Endothelial cell of umbilical vein (primary cell): ENCODE measurements around the gene ACCSL. TPM values are rescaled to one million over a fixed set of nuclear protein-coding genes. Genes with fewer than 3 reads are reported as not detected.

Experiments used
- BruUV-seq: library from RNA; stranded (reverse); fragments of 400-500 nt; replicated peaks from 2 replicates; lab custom pipeline; 2021; lab: Mats Ljungman, UMichigan
- CTCF ChIA-PET: fragments of 300-600, 350-600 bp; sonication (Branson Sonifier 250); formaldehyde crosslinking; loops from one replicate; lab custom pipeline; 2021; ENCODE audit warnings: antibody characterized with exemption, inconsistent platforms; lab: Charles Lee
- POLR2A ChIA-PET: fragments of 300-600, 350-600 bp; sonication (Branson Sonifier 250); formaldehyde crosslinking; loops from one replicate; lab custom pipeline; 2021; ENCODE audit warnings: antibody characterized with exemption, inconsistent platforms; lab: Charles Lee
- DNase-seq: peaks from one replicate; pipeline ENCODE4 v3.0.0-alpha.2; 2011; ENCODE audit warnings: low read depth, low spot score
- FAIRE-seq: peaks from 2 replicates; lab custom pipeline; 2011; peaks lifted over from hg19 to GRCh38; lab: Jason Lieb, UNC
- H2AFZ ChIP-seq: 2 replicates; pipeline ENCODE4 v1.6.0; 2012; ENCODE audit warnings: low read depth, low read length, control low read depth, inconsistent platforms
- H3K27ac ChIP-seq: 2 replicates; pipeline ENCODE4 v1.5.1; 2011; ENCODE audit warnings: low read depth, mild to moderate bottlenecking, control low read depth, low read length, moderate library complexity; ENCODE audit not compliant: insufficient read depth
- H3K27me3 ChIP-seq, 2 experiments: 2 replicates each; pipeline versions ENCODE4 v1.6.0 to v1.6.1; 2011; ENCODE audit warnings: low read length in 2 of 2, mixed read lengths in 1 of 2; ENCODE audit not compliant: control insufficient read depth in 2 of 2, insufficient read depth in 2 of 2
- H3K36me3 ChIP-seq, 2 experiments: 2 replicates in 1 of 2; 3 replicates in 1 of 2; pipeline ENCODE4 v1.5.1; 2011; ENCODE audit warnings: low read length in 2 of 2, mild to moderate bottlenecking in 1 of 2, moderate library complexity in 1 of 2; ENCODE audit not compliant: control insufficient read depth in 2 of 2, insufficient read depth in 2 of 2; ENCODE audit errors: extremely low read depth in 1 of 2
- H3K4me1 ChIP-seq: 3 replicates; pipeline ENCODE4 v1.5.1; 2011; ENCODE audit warnings: mild to moderate bottlenecking, low read length; ENCODE audit not compliant: control insufficient read depth, insufficient read depth; ENCODE audit errors: extremely low read depth
- H3K4me2 ChIP-seq: 2 replicates; pipeline ENCODE4 v1.6.1; 2011; ENCODE audit warnings: low read length, control low read depth, mixed read lengths; ENCODE audit not compliant: insufficient read depth
- H3K4me3 ChIP-seq, 3 experiments: fragments of 200-600 bp in 1 of 3; sonication (generic), shearing (Covaris generic) in 1 of 3; replicated peaks in 1 of 3; 2 replicates each; pipeline ENCODE4 v1.5.1; 2011 to 2016; ENCODE audit warnings: control low read depth in 3 of 3, low read length in 3 of 3, mild to moderate bottlenecking in 2 of 3, inconsistent platforms in 1 of 3, low read depth in 1 of 3, moderate library complexity in 1 of 3; ENCODE audit not compliant: insufficient read depth in 1 of 3
- H3K79me2 ChIP-seq: 2 replicates; pipeline ENCODE4 v1.6.0; 2012; ENCODE audit warnings: low read length, inconsistent platforms; ENCODE audit not compliant: control insufficient read depth, insufficient read depth
- H3K9ac ChIP-seq: replicated peaks from 2 replicates; pipeline ENCODE3; 2011; ENCODE audit warnings: low read length, control low read depth; ENCODE audit not compliant: insufficient read depth; ENCODE audit errors: extremely low read depth
- H3K9me1 ChIP-seq: replicated peaks from 3 replicates; pipeline ENCODE4 v1.6.0; 2011; ENCODE audit warnings: mild to moderate bottlenecking, low read length; ENCODE audit not compliant: control insufficient read depth, insufficient read depth; ENCODE audit errors: extremely low read depth
- H3K9me3 ChIP-seq: replicated peaks from 2 replicates; pipeline ENCODE4 v1.5.1; 2012; ENCODE audit warnings: low read length, inconsistent platforms; ENCODE audit not compliant: control insufficient read depth, insufficient read depth
- H4K20me1 ChIP-seq: replicated peaks from 2 replicates; pipeline ENCODE3; 2011; ENCODE audit warnings: mild to moderate bottlenecking, low read length; ENCODE audit not compliant: control insufficient read depth, insufficient read depth; ENCODE audit errors: extremely low read depth
- CTCF ChIP-seq, 2 donors: IDR thresholded peaks; 1 replicate in 1 of 2; 2 replicates in 1 of 2; pipeline ENCODE4 v1.5.1; 2011; ENCODE audit warnings: low read length in 2 of 2, mild to moderate bottlenecking in 2 of 2, moderate library complexity in 2 of 2, control low read depth in 1 of 2, inconsistent platforms in 1 of 2, low read depth in 1 of 2; ENCODE audit not compliant: insufficient read depth in 1 of 2; ENCODE audit errors: extremely low read depth in 1 of 2
- EZH2 ChIP-seq: IDR thresholded peaks from 2 replicates; pipeline ENCODE4 v1.6.1; 2012; ENCODE audit warnings: borderline replicate concordance, low read depth, mild to moderate bottlenecking, moderate library complexity, low read length, inconsistent platforms; ENCODE audit not compliant: severe bottlenecking
- GATA2 ChIP-seq: IDR thresholded peaks from 2 replicates; pipeline ENCODE4 v1.7.0; 2011; ENCODE audit warnings: low read depth, mild to moderate bottlenecking, moderate library complexity, mixed read lengths, low read length; ENCODE audit not compliant: insufficient read length, insufficient read depth
- JUN ChIP-seq: IDR thresholded peaks from 2 replicates; pipeline ENCODE4 v1.6.1; 2011; ENCODE audit warnings: borderline replicate concordance, low read depth; ENCODE audit not compliant: insufficient read length, insufficient read depth
- MAX ChIP-seq: IDR thresholded peaks from 2 replicates; pipeline ENCODE4 v1.6.1; 2011; ENCODE audit not compliant: insufficient read depth, insufficient read length
- MYC ChIP-seq: IDR thresholded peaks from one replicate; pipeline ENCODE4 v1.6.1; 2011; ENCODE audit warnings: mild to moderate bottlenecking, low read depth, low read length
- POLR2A ChIP-seq: IDR thresholded peaks from 2 replicates; pipeline ENCODE4 v1.6.1; 2012; ENCODE audit warnings: low read depth, mild to moderate bottlenecking, control low read depth, low read length
- POLR2AphosphoS5 ChIP-seq: IDR thresholded peaks from 2 replicates; pipeline ENCODE4 v1.6.1; 2012; ENCODE audit warnings: low read depth, mild to moderate bottlenecking, control low read depth, low read length, moderate library complexity; ENCODE audit not compliant: insufficient read depth
- dilution Hi-C: fragments of 300-500 bp; cut with MboI; formaldehyde crosslinking; loops from one replicate; pipeline ENCODE4 v1.15.0; 2019; ENCODE audit warnings: low sequenced_read_pairs; ENCODE audit not compliant: extremely low pct_ligation_motif_present
- intact Hi-C: fragments of 100-400 bp; cut with micrococcal nuclease; formaldehyde crosslinking; loops from one replicate; pipeline ENCODE4 v1.10.0; 2022
- polyA plus RNA-seq, 4 experiments: library from polyadenylated mRNA; depleted of rRNA in 3 of 4; stranded (reverse) in 3 of 4; unstranded in 1 of 4; fragments of >200 nt; gene quantifications; 2 replicates each; pipeline versions ENCODE4 v1.2.1 to v1.2.3, GENCODE V29; 2011 to 2012; ENCODE audit warnings: missing spikeins in 1 of 4
- total RNA-seq: library from RNA; stranded (reverse); gene quantifications from 2 replicates; pipeline ENCODE4 v1.2.3, GENCODE V29; 2021

Gene ACCSL
- total and polyA plus RNA-seq, 2 donors (not counting 3 experiments of a cell fraction or from before 2014, with no cell fraction given), result not detected

- intact Hi-C loops (no loop called here), dilution Hi-C loops (no loop called here)
- FAIRE-seq, result no peak
- no peaks in the 10 kb centered on the region for H3K9me3 ChIP-seq
- H3K79me2 ChIP-seq, result no peaks in the 10 kb centered on the region
- no peaks in the 10 kb centered on the region for H4K20me1 ChIP-seq
- TF ChIP-seq CTCF (IDR thresholded peaks at IDR 0.05; ENCODE audit: extremely low read depth in 1 of 2, insufficient read depth in 1 of 2, low read depth in 1 of 2, low read length in 2 of 2), result no peak
- no peak for TF ChIP-seq POLR2A
- no peak for TF ChIP-seq EZH2
- no peak for TF ChIP-seq POLR2AphosphoS5
- TF ChIP-seq MYC, result no peak
- no peak for TF ChIP-seq MAX
- TF ChIP-seq JUN, result no peak
- no peak for TF ChIP-seq GATA2
- ChIA-PET POLR2A (no interaction called here), CTCF (interaction anchor here (0.8 to 2.2 kb wide), 5 partner anchors 8 to 169 kb away, joined by 3 to 11 read pairs (median 6); partner anchors contain the start of gene ACCS)
- H3K4me3 ChIP-seq, result no peak overlapping the region
- no TSS peak for BruUV-seq
- no peak overlapping the region for H2AFZ ChIP-seq
- no peak overlapping the region for H3K27ac ChIP-seq
- H3K36me3 ChIP-seq, result no peaks in the 10 kb centered on the region
- no peaks in the 10 kb centered on the region for H3K9me1 ChIP-seq
- no peaks in the 10 kb centered on the region for H3K4me1 ChIP-seq
- H3K4me2 ChIP-seq, result no peak overlapping the region
- H3K9ac ChIP-seq, result no peak overlapping the region
- DNase-seq, result no peak
- peaks cover 8 to 9% of the 10 kb centered on the region in 2 experiments for H3K27me3 ChIP-seq
Measured at GRCh38 chr11:44058275-44058674, 10.5 kb downstream of the ACCSL start.
